Keratinocyte (primary cell): ENCODE measurements around the gene AFG3L2.

Experiments
- EZH2 ChIP-seq: IDR thresholded peaks from one replicate; pipeline ENCODE4 v1.6.1; 2012; ENCODE audit warnings: inconsistent platforms, mild to moderate bottlenecking, low read length, moderate library complexity
- TF ChIP-seq, protein P1 (sequence below), 3 experiments: IDR thresholded peaks in 1 of 3; conservative IDR thresholded peaks in 1 of 3; optimal IDR thresholded peaks in 1 of 3; 2 replicates in 2 of 3; 3 replicates in 1 of 3; pipeline versions ENCODE3 to v1.5.1; 2011; ENCODE audit warnings: low read length in 3 of 3, mild to moderate bottlenecking in 3 of 3, moderate library complexity in 2 of 3, control low read depth in 1 of 3, inconsistent platforms in 1 of 3; ENCODE audit not compliant: insufficient read depth in 2 of 3; ENCODE audit errors: extremely low read depth in 1 of 3

DNA sequence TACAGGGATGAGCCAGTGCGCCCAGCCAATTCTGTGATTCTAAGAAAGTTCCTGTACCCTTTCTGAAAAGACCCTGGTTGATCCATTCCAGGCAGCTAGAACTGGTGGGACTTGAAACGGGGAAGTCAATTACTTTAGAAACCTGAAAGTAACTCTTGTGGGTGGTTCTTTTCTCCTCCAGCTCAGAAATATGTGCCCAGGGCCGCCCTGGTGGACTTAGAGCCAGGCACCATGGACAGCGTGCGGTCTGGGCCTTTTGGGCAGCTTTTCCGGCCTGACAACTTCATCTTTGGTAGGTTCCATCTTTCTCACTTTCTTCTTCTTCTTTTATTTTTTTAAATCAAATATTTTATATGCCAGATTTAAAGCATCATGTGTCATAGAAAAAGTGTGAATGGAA is 66.3 kb downstream of the AFG3L2 start:
- TF ChIP-seq, protein P1, sequence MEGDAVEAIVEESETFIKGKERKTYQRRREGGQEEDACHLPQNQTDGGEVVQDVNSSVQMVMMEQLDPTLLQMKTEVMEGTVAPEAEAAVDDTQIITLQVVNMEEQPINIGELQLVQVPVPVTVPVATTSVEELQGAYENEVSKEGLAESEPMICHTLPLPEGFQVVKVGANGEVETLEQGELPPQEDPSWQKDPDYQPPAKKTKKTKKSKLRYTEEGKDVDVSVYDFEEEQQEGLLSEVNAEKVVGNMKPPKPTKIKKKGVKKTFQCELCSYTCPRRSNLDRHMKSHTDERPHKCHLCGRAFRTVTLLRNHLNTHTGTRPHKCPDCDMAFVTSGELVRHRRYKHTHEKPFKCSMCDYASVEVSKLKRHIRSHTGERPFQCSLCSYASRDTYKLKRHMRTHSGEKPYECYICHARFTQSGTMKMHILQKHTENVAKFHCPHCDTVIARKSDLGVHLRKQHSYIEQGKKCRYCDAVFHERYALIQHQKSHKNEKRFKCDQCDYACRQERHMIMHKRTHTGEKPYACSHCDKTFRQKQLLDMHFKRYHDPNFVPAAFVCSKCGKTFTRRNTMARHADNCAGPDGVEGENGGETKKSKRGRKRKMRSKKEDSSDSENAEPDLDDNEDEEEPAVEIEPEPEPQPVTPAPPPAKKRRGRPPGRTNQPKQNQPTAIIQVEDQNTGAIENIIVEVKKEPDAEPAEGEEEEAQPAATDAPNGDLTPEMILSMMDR (optimal IDR thresholded peaks at IDR 0.05 in 1 of 3, IDR thresholded peaks at IDR 0.05 in 1 of 3, conservative IDR thresholded peaks at IDR 0.05 in 1 of 3; ENCODE audit: extremely low read depth in 1 of 3, insufficient read depth in 2 of 3, low read length in 3 of 3): no peak
- TF ChIP-seq EZH2: no peak
